Esophagus mucosa (tissue), 1 donor: Measurements from ENCODE around the gene TNKS2. TPM values are rescaled to one million over a fixed set of nuclear protein-coding genes. Genes with fewer than 3 reads are reported as not detected.

Experiments used
- total RNA-seq: library from RNA; stranded (reverse); gene quantifications from one replicate; pipeline ENCODE4 v1.2.4, GENCODE V29; 2023
- donor health status: DM: yes; HTN: yes; CAD: no.

The TNKS2 gene
- total RNA-seq, 1 donor from 2014 or later, result 28.4 TPM

Other genes with a start within 250 kb of the TNKS2 start
- gene PPP1R3C, start 165.4 kb upstream of the TNKS2 start, total RNA-seq, result 91.9 TPM
- gene FGFBP3, start 111.1 kb downstream of the TNKS2 start, total RNA-seq, result 0.56 TPM
- 18.0 TPM for gene BTAF1, start 125.3 kb downstream of the TNKS2 start, total RNA-seq